ENCODE measurements around the gene SNF8.

The SNF8 gene, protein sequence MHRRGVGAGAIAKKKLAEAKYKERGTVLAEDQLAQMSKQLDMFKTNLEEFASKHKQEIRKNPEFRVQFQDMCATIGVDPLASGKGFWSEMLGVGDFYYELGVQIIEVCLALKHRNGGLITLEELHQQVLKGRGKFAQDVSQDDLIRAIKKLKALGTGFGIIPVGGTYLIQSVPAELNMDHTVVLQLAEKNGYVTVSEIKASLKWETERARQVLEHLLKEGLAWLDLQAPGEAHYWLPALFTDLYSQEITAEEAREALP

DNA sequence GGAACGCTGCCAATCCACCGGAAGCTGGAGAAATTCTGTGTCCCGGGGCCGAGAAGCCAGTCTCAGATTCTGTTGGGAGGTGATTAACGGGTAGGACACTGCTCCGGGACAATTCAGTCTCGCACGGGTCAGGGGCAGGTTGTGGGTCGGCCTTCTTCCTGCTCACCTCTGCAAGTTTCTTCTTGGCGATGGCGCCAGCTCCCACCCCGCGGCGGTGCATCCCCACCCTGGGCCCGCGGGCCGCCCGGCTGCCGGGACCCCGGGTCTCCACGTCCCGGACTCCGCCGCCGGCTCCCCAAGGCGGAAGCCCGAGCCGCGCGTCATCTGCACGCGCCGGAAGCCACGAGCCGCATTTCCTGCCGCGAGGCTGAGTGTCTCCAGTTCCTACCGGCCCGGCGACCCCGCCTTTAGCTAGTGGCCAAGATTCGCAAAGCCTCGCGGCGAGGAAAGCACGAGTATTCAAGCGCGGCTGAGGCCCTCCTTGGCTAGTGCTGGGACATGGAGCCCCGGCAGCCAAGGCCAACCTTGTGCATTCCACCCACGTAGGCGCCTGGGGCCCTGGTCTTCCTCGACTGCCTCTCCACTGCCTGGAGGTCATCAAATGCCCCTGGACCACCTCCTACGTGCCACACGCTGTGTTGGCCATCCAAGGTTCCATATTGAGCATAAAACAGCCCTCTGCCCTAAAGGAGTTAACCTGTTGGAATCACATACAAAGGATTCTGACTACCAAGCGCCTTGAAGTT is at the start of gene SNF8:
Gene SNF8 (minus strand): TSS at position 328 of the 746 bp plus-strand sequence. CDS start 108 bp downstream, at position 220.
- Histone ChIP-seq H3K27me3 (ENCODE audit: control insufficient read depth in 1 of 2, insufficient read depth in 2 of 2, low read length in 2 of 2) (no peaks in the 10 kb centered on the region), H3K4me3 (ENCODE audit: low read depth in 1 of 2, low read length in 2 of 2) (peak within 1 kb of the TSS; percentile 97), H3K4me1 (ENCODE audit: control insufficient read depth in 1 of 2, insufficient read depth in 2 of 2, low read length in 2 of 2) (peaks cover 6% of the 10 kb centered on the region in 2 donors), H3K36me3 (ENCODE audit: control insufficient read depth in 1 of 2, insufficient read depth in 2 of 2, low read length in 2 of 2) (peaks cover 3 to 16% of the 10 kb centered on the region in 2 donors), H3K27ac (ENCODE audit: low read depth, low read length) (peak within 1 kb of the TSS; percentile 90), H3K9ac (ENCODE audit: low read depth in 1 of 2, low read length in 2 of 2) (peak within 1 kb of the TSS; percentile 84 to 91), H3K9me3 (ENCODE audit: control insufficient read depth in 1 of 2, low read length in 2 of 2) (no peaks in the 10 kb centered on the region)

- H3K27ac ChIP-seq (ENCODE audit: low read depth, low read length), result no peak overlapping the region
- no peak overlapping the region for H3K9ac ChIP-seq (ENCODE audit: low read depth in 1 of 2, low read length in 2 of 2)
- peaks cover 73 to 77% of the 10 kb centered on the region in 2 donors for H3K27me3 ChIP-seq (ENCODE audit: control insufficient read depth in 1 of 2, insufficient read depth in 2 of 2, low read length in 2 of 2)
- peaks cover 4% of the 10 kb centered on the region in 2 donors for H3K4me1 ChIP-seq (ENCODE audit: control insufficient read depth in 1 of 2, insufficient read depth in 2 of 2, low read length in 2 of 2)
- no peak overlapping the region for H3K4me3 ChIP-seq (ENCODE audit: low read depth in 1 of 2, low read length in 2 of 2)
- H3K9me3 ChIP-seq (ENCODE audit: control insufficient read depth in 1 of 2, low read length in 2 of 2), result no peaks in the 10 kb centered on the region
- H3K36me3 ChIP-seq (ENCODE audit: control insufficient read depth in 1 of 2, insufficient read depth in 2 of 2, low read length in 2 of 2), result no peaks in the 10 kb centered on the region
Observed at GRCh38 chr17:48993951-48994350, 49.3 kb upstream of the SNF8 start.

GRCh38 chr17:48993305-48993704 is 48.7 kb upstream of the SNF8 start:
- Histone ChIP-seq H3K9ac (ENCODE audit: low read depth in 1 of 2, low read length in 2 of 2) (no peak overlapping the region), H3K4me1 (ENCODE audit: control insufficient read depth in 1 of 2, insufficient read depth in 2 of 2, low read length in 2 of 2) (peaks cover 4% of the 10 kb centered on the region in 2 donors), H3K27ac (ENCODE audit: low read depth, low read length) (no peak overlapping the region), H3K36me3 (ENCODE audit: control insufficient read depth in 1 of 2, insufficient read depth in 2 of 2, low read length in 2 of 2) (no peaks in the 10 kb centered on the region), H3K27me3 (ENCODE audit: control insufficient read depth in 1 of 2, insufficient read depth in 2 of 2, low read length in 2 of 2) (peaks cover 67 to 70% of the 10 kb centered on the region in 2 donors), H3K4me3 (ENCODE audit: low read depth in 1 of 2, low read length in 2 of 2) (no peak overlapping the region), H3K9me3 (ENCODE audit: control insufficient read depth in 1 of 2, low read length in 2 of 2) (no peaks in the 10 kb centered on the region)

- H3K4me3 ChIP-seq (ENCODE audit: low read depth in 1 of 2, low read length in 2 of 2), result no peak overlapping the region
- H3K27me3 ChIP-seq (ENCODE audit: control insufficient read depth in 1 of 2, insufficient read depth in 2 of 2, low read length in 2 of 2), result peaks cover 59 to 62% of the 10 kb centered on the region in 2 donors
- H3K27ac ChIP-seq (ENCODE audit: low read depth, low read length), result no peak overlapping the region
- H3K4me1 ChIP-seq (ENCODE audit: control insufficient read depth in 1 of 2, insufficient read depth in 2 of 2, low read length in 2 of 2), result peaks cover 1 to 4% of the 10 kb centered on the region in 2 donors
- no peaks in the 10 kb centered on the region for H3K9me3 ChIP-seq (ENCODE audit: control insufficient read depth in 1 of 2, low read length in 2 of 2)
- no peaks in the 10 kb centered on the region for H3K36me3 ChIP-seq (ENCODE audit: control insufficient read depth in 1 of 2, insufficient read depth in 2 of 2, low read length in 2 of 2)
- H3K9ac ChIP-seq (ENCODE audit: low read depth in 1 of 2, low read length in 2 of 2), result no peak overlapping the region
Observed at GRCh38 chr17:48992444-48992843, 47.8 kb upstream of the SNF8 start.

GRCh38 chr17:48990882-48991357 is 46.3 kb upstream of the SNF8 start:
- no peaks in the 10 kb centered on the region for H3K4me1 ChIP-seq (ENCODE audit: control insufficient read depth in 1 of 2, insufficient read depth in 2 of 2, low read length in 2 of 2)
- H3K36me3 ChIP-seq (ENCODE audit: control insufficient read depth in 1 of 2, insufficient read depth in 2 of 2, low read length in 2 of 2), result no peaks in the 10 kb centered on the region
- H3K27me3 ChIP-seq (ENCODE audit: control insufficient read depth in 1 of 2, insufficient read depth in 2 of 2, low read length in 2 of 2), result peaks cover 48 to 51% of the 10 kb centered on the region in 2 donors
- no peaks in the 10 kb centered on the region for H3K9me3 ChIP-seq (ENCODE audit: control insufficient read depth in 1 of 2, low read length in 2 of 2)
- no peak overlapping the region for H3K9ac ChIP-seq (ENCODE audit: low read depth in 1 of 2, low read length in 2 of 2)
- no peak overlapping the region for H3K4me3 ChIP-seq (ENCODE audit: low read depth in 1 of 2, low read length in 2 of 2)
- H3K27ac ChIP-seq (ENCODE audit: low read depth, low read length), result no peak overlapping the region

DNA sequence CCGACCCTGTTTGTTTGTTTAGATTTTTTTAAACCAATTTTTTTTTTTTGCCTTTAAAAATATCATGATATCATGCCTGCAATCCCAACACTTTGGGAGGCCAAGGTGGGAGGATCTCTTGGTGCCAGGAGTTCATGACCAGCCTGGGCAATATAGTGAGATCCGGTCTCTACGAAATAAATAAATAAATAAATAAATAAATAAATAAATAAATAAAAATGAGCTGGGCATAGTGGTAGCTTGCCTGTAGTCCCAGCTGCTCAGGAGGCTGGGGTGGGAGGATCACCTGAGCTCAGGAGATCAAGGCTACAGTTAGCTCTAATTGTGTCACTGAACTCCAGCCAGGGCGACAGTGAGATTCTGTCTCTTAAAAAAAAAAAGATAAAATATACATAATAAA is 44.5 kb upstream of the SNF8 start:
- H3K9me3 ChIP-seq (ENCODE audit: control insufficient read depth in 1 of 2, low read length in 2 of 2), result no peaks in the 10 kb centered on the region
- peaks cover 36 to 38% of the 10 kb centered on the region in 2 donors for H3K27me3 ChIP-seq (ENCODE audit: control insufficient read depth in 1 of 2, insufficient read depth in 2 of 2, low read length in 2 of 2)

GRCh38 chr17:48985436-48986245 is 41.0 kb upstream of the SNF8 start:
- Histone ChIP-seq H3K27me3 (ENCODE audit: control insufficient read depth in 1 of 2, insufficient read depth in 2 of 2, low read length in 2 of 2) (peaks cover 18 to 21% of the 10 kb centered on the region in 2 donors), H3K27ac (ENCODE audit: low read depth, low read length) (no peak overlapping the region), H3K9me3 (ENCODE audit: control insufficient read depth in 1 of 2, low read length in 2 of 2) (no peaks in the 10 kb centered on the region), H3K4me1 (ENCODE audit: control insufficient read depth in 1 of 2, insufficient read depth in 2 of 2, low read length in 2 of 2) (no peaks in the 10 kb centered on the region), H3K9ac (ENCODE audit: low read depth in 1 of 2, low read length in 2 of 2) (no peak overlapping the region), H3K36me3 (ENCODE audit: control insufficient read depth in 1 of 2, insufficient read depth in 2 of 2, low read length in 2 of 2) (no peaks in the 10 kb centered on the region), H3K4me3 (ENCODE audit: low read depth in 1 of 2, low read length in 2 of 2) (no peak overlapping the region)

More for the DNA sequence above, 44.5 kb upstream of the SNF8 start:
- no peaks in the 10 kb centered on the region for H3K36me3 ChIP-seq (ENCODE audit: control insufficient read depth in 1 of 2, insufficient read depth in 2 of 2, low read length in 2 of 2)
- H3K4me3 ChIP-seq (ENCODE audit: low read depth in 1 of 2, low read length in 2 of 2), result no peak overlapping the region
- no peak overlapping the region for H3K9ac ChIP-seq (ENCODE audit: low read depth in 1 of 2, low read length in 2 of 2)
- no peaks in the 10 kb centered on the region for H3K4me1 ChIP-seq (ENCODE audit: control insufficient read depth in 1 of 2, insufficient read depth in 2 of 2, low read length in 2 of 2)
- H3K27ac ChIP-seq (ENCODE audit: low read depth, low read length), result no peak overlapping the region

DNA sequence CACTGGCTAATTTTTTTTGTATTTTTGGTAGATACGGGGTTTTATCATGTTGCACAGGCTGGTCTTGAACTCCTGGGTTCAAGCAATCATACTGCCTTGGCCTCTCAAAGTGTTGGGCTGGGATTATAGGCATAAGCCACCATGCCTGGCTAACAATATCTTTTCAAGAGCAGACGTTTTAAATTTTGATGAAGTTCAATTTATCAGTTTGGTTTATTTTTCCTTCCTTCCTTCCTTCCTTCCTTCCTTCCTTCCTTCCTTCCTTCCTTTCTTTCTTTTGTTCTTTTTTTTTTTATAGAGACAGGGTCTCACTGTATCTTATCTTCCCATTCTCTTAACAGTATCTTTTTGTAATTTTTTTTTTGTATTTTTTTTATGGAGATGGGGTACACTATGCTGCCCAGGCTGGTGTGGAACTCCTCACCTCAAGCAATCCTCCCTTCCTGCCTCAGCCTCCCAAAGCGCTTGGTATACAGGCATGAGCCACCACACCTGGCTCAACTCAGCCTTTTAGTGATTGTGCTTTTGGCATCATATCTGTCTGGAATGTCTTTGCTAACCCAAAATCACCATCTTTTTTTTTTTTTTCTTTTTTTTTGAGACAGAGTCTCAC is 37.4 kb upstream of the SNF8 start:
- Histone ChIP-seq H3K9ac (ENCODE audit: low read depth in 1 of 2, low read length in 2 of 2) (no peak overlapping the region), H3K27ac (ENCODE audit: low read depth, low read length) (no peak overlapping the region), H3K27me3 (ENCODE audit: control insufficient read depth in 1 of 2, insufficient read depth in 2 of 2, low read length in 2 of 2) (peaks cover 5 to 9% of the 10 kb centered on the region in 2 donors), H3K9me3 (ENCODE audit: control insufficient read depth in 1 of 2, low read length in 2 of 2) (no peaks in the 10 kb centered on the region), H3K36me3 (ENCODE audit: control insufficient read depth in 1 of 2, insufficient read depth in 2 of 2, low read length in 2 of 2) (no peaks in the 10 kb centered on the region), H3K4me1 (ENCODE audit: control insufficient read depth in 1 of 2, insufficient read depth in 2 of 2, low read length in 2 of 2) (no peaks in the 10 kb centered on the region), H3K4me3 (ENCODE audit: low read depth in 1 of 2, low read length in 2 of 2) (no peak overlapping the region)

GRCh38 chr17:48973806-48974205 is 29.2 kb upstream of the SNF8 start:
- Histone ChIP-seq H3K9ac (ENCODE audit: low read depth in 1 of 2, low read length in 2 of 2) (no peak overlapping the region), H3K27ac (ENCODE audit: low read depth, low read length) (no peak overlapping the region), H3K4me1 (ENCODE audit: control insufficient read depth in 1 of 2, insufficient read depth in 2 of 2, low read length in 2 of 2) (no peaks in the 10 kb centered on the region), H3K4me3 (ENCODE audit: low read depth in 1 of 2, low read length in 2 of 2) (no peak overlapping the region), H3K9me3 (ENCODE audit: control insufficient read depth in 1 of 2, low read length in 2 of 2) (no peaks in the 10 kb centered on the region), H3K27me3 (ENCODE audit: control insufficient read depth in 1 of 2, insufficient read depth in 2 of 2, low read length in 2 of 2) (peaks cover 0 to 15% of the 10 kb centered on the region in 2 donors), H3K36me3 (ENCODE audit: control insufficient read depth in 1 of 2, insufficient read depth in 2 of 2, low read length in 2 of 2) (no peaks in the 10 kb centered on the region)

Measured in duodenal mucosa (tissue), 2 donors.